HG03439 (cell line): ENCODE measurements around the gene OST4.

Source experiments
- ATAC-seq: cut with Tn5 transposase; IDR thresholded peaks from one replicate; pipeline ENCODE4 v1.9.1; 2021; ENCODE audit warnings: mild to moderate bottlenecking, moderate library complexity; ENCODE audit not compliant: unreplicated experiment

The OST4 gene

GRCh38 chr2:27054721-27055120 lies 16.7 kb downstream of the OST4 start:
- ATAC-seq = no peak

GRCh38 chr2:27053776-27054175 lies 17.7 kb downstream of the OST4 start:
- no peak for ATAC-seq

GRCh38 chr2:27053321-27053720 lies 18.1 kb downstream of the OST4 start:
- ATAC-seq = no peak

- no peak for ATAC-seq
These were observed 19.4 kb downstream of the OST4 start for GRCh38 chr2:27051902-27052645.

- ATAC-seq = peak; percentile 71
These were observed 20.2 kb downstream of the OST4 start, which contains the start of gene AGBL5 for GRCh38 chr2:27050996-27051901. Gene AGBL5 (plus strand): TSS chr2:27051668. CDS start chr2:27052959, 1,291 bp downstream.

GRCh38 chr2:27050281-27050995 lies 21.0 kb downstream of the OST4 start:
- peak; percentile 54 for ATAC-seq

- ATAC-seq = peak; percentile 17
These were observed 21.8 kb downstream of the OST4 start for GRCh38 chr2:27049422-27050280.

GRCh38 chr2:27042985-27043634 lies 28.3 kb downstream of the OST4 start:
- ATAC-seq = no peak

- ATAC-seq = peak; percentile 39
These were observed 29.2 kb downstream of the OST4 start for GRCh38 chr2:27042159-27042661.

GRCh38 chr2:27041752-27042151 lies 29.7 kb downstream of the OST4 start:
- no peak for ATAC-seq

GRCh38 chr2:27040282-27040681 lies 31.2 kb downstream of the OST4 start:
- no peak for ATAC-seq

GRCh38 chr2:27039871-27040270 lies 31.6 kb downstream of the OST4 start:
- ATAC-seq = no peak

- no peak for ATAC-seq
These were observed 32.0 kb downstream of the OST4 start for GRCh38 chr2:27039426-27039825.

- no peak for ATAC-seq
These were observed 32.7 kb downstream of the OST4 start for GRCh38 chr2:27038631-27039339.

GRCh38 chr2:27038012-27038411 lies 33.4 kb downstream of the OST4 start:
- ATAC-seq = no peak

GRCh38 chr2:27033253-27033852 lies 38.1 kb downstream of the OST4 start:
- peak; percentile 14 for ATAC-seq

- peak; percentile 81 for ATAC-seq
These were observed 38.8 kb downstream of the OST4 start, which contains the start of gene TMEM214 for GRCh38 chr2:27032495-27033252. Gene TMEM214 (plus strand): TSS chr2:27032965. CDS start chr2:27033016, 51 bp downstream.

- ATAC-seq = no peak
These were observed 42.4 kb downstream of the OST4 start for GRCh38 chr2:27029051-27029450.
